ENCODE data around the gene NUDT8. TPM values are rescaled to one million over a fixed set of nuclear protein-coding genes. Genes with fewer than 3 reads are reported as not detected.
"Not testable (repeated sequence)": the region's sequence is repeated elsewhere in the genome, so short reads cannot be mapped to it uniquely, and the experiment has no call there.

NUDT8 gene
- total RNA-seq, 1 donor from 2014 or later, result 6.5 TPM

DNA sequence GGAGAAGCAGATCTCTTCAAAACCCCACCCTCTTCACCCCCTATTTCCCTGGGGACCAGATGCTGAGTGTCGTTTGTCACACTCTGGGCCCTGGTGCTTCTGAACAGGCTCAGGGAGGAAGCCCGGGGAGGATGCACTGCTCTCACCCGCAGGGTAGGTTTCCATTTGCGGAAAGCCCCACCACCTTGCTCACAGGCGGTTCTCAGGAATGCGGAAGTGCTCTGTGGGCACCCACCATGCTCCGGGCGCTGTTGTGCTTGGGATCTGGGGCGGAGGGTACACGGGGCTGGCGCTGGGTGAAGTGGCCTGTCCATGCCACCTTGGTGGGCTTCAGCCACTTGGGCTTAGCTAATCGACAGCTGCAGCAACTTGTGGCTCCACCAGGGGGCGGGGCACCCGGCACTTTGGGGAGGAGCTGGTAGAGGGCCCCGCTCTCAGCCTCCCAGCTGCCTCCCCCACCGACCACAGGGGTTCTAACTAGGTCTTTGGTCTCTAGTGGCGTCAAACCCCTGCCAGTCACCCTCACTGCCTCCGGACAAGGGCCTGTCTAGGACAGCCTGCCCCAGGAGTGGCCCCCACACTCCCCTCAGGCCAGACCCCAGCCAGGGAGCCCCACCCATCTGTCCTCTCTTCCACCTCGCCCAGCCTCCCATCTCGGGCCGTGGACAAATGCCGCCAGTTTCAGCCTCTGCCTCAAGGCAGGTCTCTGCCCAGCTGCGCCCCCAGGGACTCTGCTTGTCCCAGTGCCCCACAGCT is 15.6 kb downstream of the NUDT8 start:
- intact Hi-C loops (cut with micrococcal nuclease), result loop anchor here (1.0 kb wide), 4 partner anchors 8 to 106 kb away; partner anchors contain the start of genes CDK2AP2, NDUFV1 and NUDT8

GRCh38 chr11:67613313-67613959 is 16.3 kb downstream of the NUDT8 start:
- intact Hi-C loops (cut with micrococcal nuclease), result no loop called here

DNA sequence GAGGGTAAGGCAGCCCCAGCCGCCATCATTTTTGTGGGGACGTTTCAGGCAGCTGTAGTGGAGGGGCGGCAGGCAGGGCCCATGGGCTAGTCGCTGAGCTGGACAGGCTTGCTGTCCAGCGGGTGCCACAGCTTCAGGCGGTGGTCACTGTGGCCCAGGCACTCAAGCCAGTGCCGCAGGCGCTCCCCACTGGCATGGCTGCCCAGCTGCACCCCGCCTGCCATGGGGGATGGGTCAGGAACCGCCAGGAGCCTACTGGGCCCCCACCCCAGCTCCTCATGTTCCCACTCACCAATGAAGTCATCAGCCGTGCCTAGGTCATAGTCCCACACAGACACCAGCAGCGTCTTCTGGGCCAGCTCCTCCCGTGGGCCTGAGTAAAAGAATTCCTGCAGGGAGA is 17.0 kb downstream of the NUDT8 start:
- intact Hi-C loops (cut with micrococcal nuclease), result no loop called here

- intact Hi-C loops (cut with micrococcal nuclease), result no loop called here
Measured at GRCh38 chr11:67611704-67612587, 17.8 kb downstream of the NUDT8 start.

GRCh38 chr11:67611165-67611564 is 18.6 kb downstream of the NUDT8 start:
- intact Hi-C loops (cut with micrococcal nuclease), result no loop called here

- intact Hi-C loops (cut with micrococcal nuclease), result no loop called here
Measured at GRCh38 chr11:67610302-67610868, 19.4 kb downstream of the NUDT8 start.

DNA sequence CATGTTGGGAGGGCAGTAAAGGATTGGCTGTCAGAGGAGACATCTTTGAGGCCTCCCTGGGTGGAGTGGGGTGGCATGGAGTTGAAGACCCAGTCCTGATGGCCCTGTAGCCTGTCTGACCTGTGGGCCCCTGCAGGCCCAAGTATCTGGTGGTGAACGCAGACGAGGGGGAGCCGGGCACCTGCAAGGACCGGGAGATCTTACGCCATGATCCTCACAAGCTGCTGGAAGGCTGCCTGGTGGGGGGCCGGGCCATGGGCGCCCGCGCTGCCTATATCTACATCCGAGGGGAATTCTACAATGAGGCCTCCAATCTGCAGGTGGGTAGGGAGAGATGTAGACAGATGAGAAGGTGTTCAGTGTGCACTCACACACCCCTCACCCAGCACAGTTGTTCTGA is 20.4 kb downstream of the NUDT8 start:
- intact Hi-C loops (cut with micrococcal nuclease), result no loop called here

DNA sequence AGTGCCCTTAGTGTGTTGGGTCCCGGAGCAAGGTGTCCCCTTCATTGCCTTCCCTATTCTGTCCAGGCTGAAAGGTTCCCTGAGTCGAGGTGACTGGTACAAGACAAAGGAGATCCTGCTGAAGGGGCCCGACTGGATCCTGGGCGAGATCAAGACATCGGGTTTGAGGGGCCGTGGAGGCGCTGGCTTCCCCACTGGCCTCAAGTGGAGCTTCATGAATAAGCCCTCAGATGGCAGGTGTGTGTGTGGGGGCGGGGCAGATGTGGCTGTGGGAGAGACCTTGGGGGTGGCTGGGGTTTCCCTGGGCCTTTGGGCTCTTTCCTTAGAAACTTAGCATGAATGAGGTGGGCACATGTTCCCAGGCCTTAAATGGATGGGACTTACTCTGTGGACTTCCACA is 21.3 kb downstream of the NUDT8 start:
- intact Hi-C loops (cut with micrococcal nuclease), result no loop called here

DNA sequence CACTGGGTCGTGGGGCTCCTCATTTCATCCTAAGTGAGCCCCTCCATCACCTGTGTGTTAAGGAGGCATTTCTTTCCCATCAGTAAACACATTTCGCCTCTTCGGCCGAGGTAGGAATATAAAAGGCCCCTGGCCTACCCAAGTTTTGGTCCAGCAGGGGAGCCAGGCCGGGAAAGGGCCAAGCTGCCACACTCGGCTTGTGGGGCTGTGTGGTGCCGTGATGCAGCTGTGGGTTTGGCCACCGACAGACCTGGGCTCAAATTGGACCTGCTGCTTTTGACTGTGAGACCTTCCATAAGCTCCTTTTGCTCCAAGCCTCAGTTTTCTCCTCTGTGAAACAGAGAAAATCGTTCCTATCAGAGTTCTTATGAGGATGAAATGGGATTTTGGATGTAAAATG is 22.2 kb downstream of the NUDT8 start:
- intact Hi-C loops (cut with micrococcal nuclease), result loop anchor here (2.0 kb wide), 1 partner anchor 765 kb away; the partner anchor contains the start of gene RCE1

- intact Hi-C loops (cut with micrococcal nuclease), result loop anchor here (1.0 to 2.0 kb wide), 10 partner anchors 8 to 1140 kb away; partner anchors contain the start of genes AIP, CDK2AP2, GSTP1 and NUDT8
Measured at GRCh38 chr11:67606492-67607295, 23.0 kb downstream of the NUDT8 start, which contains the start of gene NDUFV1. Gene NDUFV1 (plus strand): TSS chr11:67606936. CDS start chr11:67607005, 69 bp downstream.

GRCh38 chr11:67606093-67606491 is 23.6 kb downstream of the NUDT8 start:
- intact Hi-C loops (cut with micrococcal nuclease), result loop anchor here (1.0 to 2.0 kb wide), 10 partner anchors 8 to 1140 kb away; partner anchors contain the start of genes AIP, CDK2AP2, GSTP1 and NUDT8

DNA sequence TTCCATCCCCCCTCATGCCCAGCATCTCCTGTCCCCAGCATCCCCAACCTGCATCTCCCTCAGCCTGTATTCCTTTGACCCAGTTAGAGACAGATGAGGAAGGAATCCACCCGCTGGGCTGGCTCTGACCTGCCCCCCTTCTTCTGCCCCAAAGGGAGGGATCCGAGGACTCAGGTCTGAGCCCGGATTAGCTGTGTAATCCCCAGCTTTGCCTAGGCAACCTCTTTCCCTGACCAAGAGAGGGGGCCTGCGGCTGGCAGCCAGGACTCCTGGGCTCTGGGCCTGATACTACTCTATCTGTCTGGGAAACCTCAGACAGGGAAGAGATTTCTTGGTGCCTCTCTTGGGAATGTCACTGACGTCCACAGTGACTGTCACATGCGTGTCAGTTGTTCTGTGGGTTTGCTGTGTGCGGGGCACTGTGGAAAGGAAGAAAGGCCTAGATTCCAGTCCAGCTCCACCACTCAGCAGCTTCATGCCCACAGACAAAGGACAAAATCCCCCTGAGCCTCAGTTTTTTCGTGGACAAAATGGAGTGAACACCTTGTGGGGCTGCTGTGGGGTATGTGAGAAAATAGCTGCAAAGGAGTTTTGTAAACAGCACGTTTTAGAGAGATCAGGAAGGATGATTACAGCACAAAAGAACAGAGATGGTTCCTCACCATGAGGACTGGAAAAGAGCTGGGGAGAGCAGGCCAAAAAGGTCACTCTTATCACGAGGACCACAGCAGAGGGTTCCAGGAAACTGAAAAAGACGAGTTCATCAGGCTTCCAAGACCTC is 24.3 kb downstream of the NUDT8 start:
- intact Hi-C loops (cut with micrococcal nuclease), result loop anchor here (1.0 to 2.0 kb wide), 10 partner anchors 9 to 1139 kb away; partner anchors contain the start of genes AIP, CDK2AP2, GSTP1 and NUDT8

DNA sequence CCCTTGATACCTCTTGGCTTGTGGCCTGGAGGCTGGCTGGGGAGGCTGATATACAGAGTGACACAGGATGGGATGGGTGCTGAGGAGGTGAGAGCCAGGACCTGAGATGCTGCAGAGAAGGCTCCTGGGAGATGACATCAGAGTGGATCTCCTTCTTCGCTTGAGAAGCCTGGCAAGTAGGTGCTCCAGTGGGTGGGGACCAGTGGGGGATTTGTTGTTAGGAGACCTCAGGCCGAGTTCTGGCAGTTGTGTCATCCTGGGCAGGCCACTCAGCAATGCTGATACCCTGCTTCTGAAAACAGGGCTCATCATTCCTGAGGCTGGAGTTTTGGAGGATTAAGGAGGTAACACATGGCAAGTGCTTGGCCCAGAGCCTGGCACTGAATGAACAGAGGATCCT is 24.9 kb downstream of the NUDT8 start:
- intact Hi-C loops (cut with micrococcal nuclease), result no loop called here

DNA sequence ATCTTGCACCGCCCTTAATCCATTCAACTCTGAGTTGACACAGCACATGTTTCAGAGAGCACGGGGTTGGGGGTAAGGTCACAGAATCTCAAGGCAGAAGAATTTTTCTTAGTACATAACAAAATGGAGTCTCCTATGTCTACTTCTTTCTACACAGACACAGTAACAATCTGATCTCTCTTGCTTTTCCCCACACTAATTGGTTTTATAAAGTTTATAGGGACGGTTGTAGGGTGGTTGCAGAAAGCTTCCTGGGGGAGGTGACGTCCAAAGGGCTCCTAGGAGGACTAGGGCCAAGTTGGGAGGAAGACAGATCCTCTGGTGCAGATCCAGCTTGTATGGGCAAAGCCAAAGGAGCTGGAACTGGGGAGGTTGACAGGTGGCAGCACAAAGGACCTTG is 25.6 kb downstream of the NUDT8 start:
- intact Hi-C loops (cut with micrococcal nuclease), result not testable (repeated sequence)

DNA sequence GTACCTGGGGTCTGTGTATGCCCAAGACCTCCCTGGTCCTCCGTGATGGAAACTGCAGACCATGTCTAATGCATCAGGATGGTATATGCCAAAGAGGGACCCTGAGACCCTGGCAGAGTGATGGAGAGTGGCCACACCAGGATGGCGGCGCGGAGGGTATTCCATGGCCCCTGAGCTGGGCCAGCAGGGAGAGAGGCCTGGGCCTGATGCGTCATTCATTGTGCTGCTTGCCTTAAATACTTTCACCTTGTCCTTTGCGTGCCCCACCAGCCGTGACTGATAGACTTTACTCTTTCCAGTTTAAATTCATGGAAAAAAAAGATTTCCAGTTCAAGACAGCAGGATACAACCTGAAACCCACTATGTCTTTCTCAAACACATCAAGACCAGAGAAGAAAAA is 28.6 kb downstream of the NUDT8 start:
- intact Hi-C loops (cut with micrococcal nuclease), result no loop called here

DNA sequence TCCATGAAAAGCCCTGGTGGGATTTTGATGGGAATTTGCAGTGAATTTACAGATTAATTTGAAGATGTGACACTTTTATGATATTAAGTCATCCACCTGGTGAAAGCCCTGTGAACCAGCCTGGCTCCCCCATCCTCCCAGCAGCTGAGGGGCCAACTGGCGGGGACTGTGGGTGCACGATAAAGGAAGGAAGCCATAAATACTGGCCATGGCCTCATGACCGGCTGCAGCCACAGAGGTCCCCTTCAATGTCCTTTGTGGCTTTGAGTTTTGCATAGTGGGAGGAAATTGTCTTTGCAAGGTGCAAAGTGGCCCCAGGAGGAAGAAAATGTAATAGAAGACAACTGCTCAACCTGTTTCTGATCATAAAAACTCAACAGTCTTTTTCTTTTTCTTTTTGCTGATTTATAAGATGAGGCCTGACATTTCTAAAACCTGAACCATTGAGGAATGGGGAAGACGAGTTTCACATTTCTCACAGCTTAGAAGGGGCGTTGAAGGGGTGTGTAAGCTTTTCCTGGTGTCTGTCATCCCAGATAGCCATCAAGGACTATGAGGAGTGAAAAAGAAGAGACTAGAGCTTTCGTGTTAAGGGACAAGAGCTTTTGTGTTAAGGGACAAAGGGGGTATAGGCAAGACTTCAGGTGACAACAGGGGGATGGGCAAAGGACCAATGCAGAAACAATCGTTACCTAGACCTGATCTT is 29.3 kb downstream of the NUDT8 start:
- intact Hi-C loops (cut with micrococcal nuclease), result no loop called here

GRCh38 chr11:67599149-67599548 is 30.6 kb downstream of the NUDT8 start:
- intact Hi-C loops (cut with micrococcal nuclease), result no loop called here

GRCh38 chr11:67597963-67598362 is 31.8 kb downstream of the NUDT8 start:
- intact Hi-C loops (cut with micrococcal nuclease), result not testable (repeated sequence)

GRCh38 chr11:67597458-67597857 is 32.3 kb downstream of the NUDT8 start:
- intact Hi-C loops (cut with micrococcal nuclease), result not testable (repeated sequence)

All from T-helper 1 cell treated with Interleukin-12 subunit alpha and Interleukin-12 subunit beta and Interleukin-4 antibody, amounts not matched to agents 30 ng/mL and 1 ng/mL, for 36 hours (primary cell).